GM12878 (cell line): Measurements from ENCODE around the gene GPR78. TPM values are rescaled to one million over a fixed set of nuclear protein-coding genes. Genes with fewer than 3 reads are reported as not detected.

Experiments
- ATAC-seq: fragments of 200-7000 bp; cut with Tn5 transposase; 3 replicates; pipeline ENCODE4 v1.9.1; 2020; ENCODE audit warnings: mild to moderate bottlenecking, moderate library complexity
- BruUV-seq: library from RNA; stranded (reverse); fragments of 400-500 nt; replicated peaks from 2 replicates; lab custom pipeline; 2021; lab: Mats Ljungman, UMichigan
- CTCF ChIA-PET: fragments of 300-600 bp; sonication (Branson Sonifier 250); formaldehyde crosslinking; extraction: SDS; loops from one replicate; lab custom pipeline; 2021; ENCODE audit warnings: inconsistent platforms; lab: Yijun Ruan, JAX
- POLR2A ChIA-PET: fragments of 350-600 bp; formaldehyde crosslinking; extraction: SDS; loops from one replicate; lab custom pipeline; 2021; ENCODE audit warnings: inconsistent platforms; lab: Charles Lee
- RAD21 ChIA-PET: fragments of 300-600 bp; sonication (Branson Sonifier 250); formaldehyde crosslinking; loops from one replicate; lab custom pipeline; 2023; ENCODE audit warnings: antibody characterized with exemption; ENCODE audit not compliant: unreplicated experiment; lab: Charles Lee
- SMC1A ChIA-PET: fragments of 300-600 bp; sonication (Branson Sonifier 250); formaldehyde crosslinking; loops from one replicate; lab custom pipeline; 2023; ENCODE audit not compliant: unreplicated experiment, uncharacterized antibody; lab: Charles Lee
- DNase-seq: peaks from one replicate; pipeline ENCODE4 v3.0.0-alpha.2; 2011; ENCODE audit warnings: low read depth, low spot score
- FAIRE-seq: peaks from 3 replicates; lab custom pipeline; 2011; peaks lifted over from hg19 to GRCh38; lab: Jason Lieb, UNC
- H2AFZ ChIP-seq: 2 replicates; pipeline ENCODE4 v1.6.0; 2011; ENCODE audit warnings: low read depth, low read length, control low read depth; ENCODE audit not compliant: control insufficient read depth
- H3K27ac ChIP-seq: 2 replicates; pipeline ENCODE4 v1.5.1; 2011; ENCODE audit warnings: control low read depth; ENCODE audit not compliant: control insufficient read depth, insufficient read depth
- H3K27me3 ChIP-seq, 2 experiments: replicated peaks in 1 of 2; 2 replicates each; pipeline versions ENCODE4 v1.6.0 to v1.6.1; 2011; ENCODE audit warnings: low read length in 1 of 2; ENCODE audit not compliant: control insufficient read depth in 2 of 2, insufficient read depth in 2 of 2
- H3K36me3 ChIP-seq, 2 experiments: 2 replicates each; pipeline ENCODE4 v1.5.1; 2011; ENCODE audit warnings: low read length in 1 of 2; ENCODE audit not compliant: control insufficient read depth in 2 of 2, insufficient read depth in 2 of 2
- H3K4me1 ChIP-seq: 2 replicates; pipeline ENCODE4 v1.6.1; 2011; ENCODE audit warnings: mild to moderate bottlenecking, low read length, moderate library complexity, mixed read lengths; ENCODE audit not compliant: control insufficient read depth, insufficient read depth
- H3K4me2 ChIP-seq: 2 replicates; pipeline ENCODE4 v1.6.0; 2011; ENCODE audit warnings: control low read depth; ENCODE audit not compliant: control insufficient read depth, insufficient read depth
- H3K4me3 ChIP-seq: fragments of 200-600 bp; sonication (generic); 2 replicates; pipeline ENCODE4 v1.5.1; 2016
- H3K79me2 ChIP-seq: 2 replicates; pipeline ENCODE4 v1.6.0; 2011; ENCODE audit warnings: low read length; ENCODE audit not compliant: control insufficient read depth, insufficient read depth
- H3K9ac ChIP-seq: 2 replicates; pipeline ENCODE4 v1.8.0; 2011; ENCODE audit warnings: low read length, control low read depth, mixed read lengths; ENCODE audit not compliant: control insufficient read depth, insufficient read depth
- H3K9me3 ChIP-seq: replicated peaks from 3 replicates; pipeline ENCODE4 v1.5.1; 2011; ENCODE audit warnings: mild to moderate bottlenecking, low read length; ENCODE audit not compliant: control insufficient read depth, insufficient read depth
- H4K20me1 ChIP-seq: 2 replicates; pipeline ENCODE4 v1.6.0; 2011; ENCODE audit not compliant: control insufficient read depth, insufficient read depth
- CEBPB ChIP-seq, 2 experiments: fragments of 150-350 bp in 1 of 2; IDR thresholded peaks; 2 replicates each; pipeline ENCODE4 v1.6.1; 2012 to 2014; ENCODE audit warnings: low read depth in 2 of 2, low read length in 2 of 2, borderline replicate concordance in 1 of 2, inconsistent platforms in 1 of 2
- MEF2B ChIP-seq: fragments of 450-650 bp; IDR thresholded peaks from 2 replicates; pipeline ENCODE4 v1.6.1; 2018; ENCODE audit warnings: mild to moderate bottlenecking, moderate library complexity; ENCODE audit not compliant: partially characterized antibody, poor library complexity, severe bottlenecking
- MTA3 ChIP-seq: IDR thresholded peaks from 2 replicates; pipeline ENCODE4 v1.6.1; 2012; ENCODE audit warnings: low read length, inconsistent platforms, borderline replicate concordance
- PBX3 ChIP-seq: IDR thresholded peaks from 2 replicates; pipeline ENCODE4 v1.6.1; 2011; ENCODE audit warnings: mild to moderate bottlenecking, low read depth, low read length, moderate library complexity; ENCODE audit not compliant: insufficient replicate concordance
- POLR2A ChIP-seq: IDR thresholded peaks from 2 replicates; pipeline ENCODE4 v1.6.1; 2011; ENCODE audit warnings: low read depth, mild to moderate bottlenecking, low read length
- POLR2AphosphoS5 ChIP-seq: IDR thresholded peaks from 2 replicates; pipeline ENCODE4 v1.6.1; 2011; ENCODE audit warnings: mild to moderate bottlenecking, low read length, inconsistent platforms
- RCOR1 ChIP-seq: conservative IDR thresholded peaks from 2 replicates; pipeline ENCODE4 v1.6.1; 2012; ENCODE audit warnings: low read depth, low read length, improper control_type of control experiment
- RELB ChIP-seq: fragments of 450-650 bp; IDR thresholded peaks from 2 replicates; pipeline ENCODE4 v1.6.1; 2017; ENCODE audit warnings: low read depth, mild to moderate bottlenecking, moderate library complexity
- SMAD1 ChIP-seq: fragments of 450-650 bp; IDR thresholded peaks from 2 replicates; pipeline ENCODE4 v1.6.1; 2018; ENCODE audit warnings: mild to moderate bottlenecking, low read depth; ENCODE audit not compliant: partially characterized antibody
- ZNF592 ChIP-seq: fragments of 450-650 bp; IDR thresholded peaks from 2 replicates; pipeline ENCODE4 v1.6.1; 2017; ENCODE audit warnings: mild to moderate bottlenecking, moderate library complexity
- WGBS: methylation state at CpG from one replicate; pipeline ENCODE4 v1.1.6; 2016; ENCODE audit warnings: low lambda C conversion rate; ENCODE audit not compliant: insufficient replicate concordance, insufficient coverage; ENCODE audit errors: missing lambda C conversion rate; 5-methylcytosine and 5-hydroxymethylcytosine counted together
- in situ Hi-C: fragments of 300-500 bp; cut with MboI; formaldehyde crosslinking; loops from 9 replicates; pipeline ENCODE4 v1.14.3; 2018; ENCODE audit warnings: mixed read lengths
- intact Hi-C: fragments of 100-400 bp; cut with micrococcal nuclease; formaldehyde crosslinking; loops from one replicate; pipeline ENCODE4 v1.14.2; 2022; ENCODE audit not compliant: unreplicated experiment
- polyA plus RNA-seq, 11 experiments: library from polyadenylated mRNA; depleted of rRNA in 4 of 11; unstranded in 6 of 11; stranded (reverse) in 5 of 11; fragments of >200 nt; fragmentation: Nextera tagmentation in 4 of 11; fragmentation: Illumina TruSeq in 1 of 11; extraction: Ambion mirVana in 4 of 11; extraction: Trizol in 1 of 11; gene quantifications; 1 replicate in 1 of 11; 2 replicates in 10 of 11; pipeline versions ENCODE4 v1.2.1 to v1.2.3, GENCODE V29; 2011 to 2016; ENCODE audit warnings: inconsistent platforms in 2 of 11, missing spikeins in 2 of 11, low read depth in 1 of 11
- total RNA-seq, 4 experiments: library from RNA; depleted of rRNA in 3 of 4; stranded (reverse); fragments of >200 nt in 3 of 4; fragmentation: Illumina TruSeq in 1 of 4; extraction: Trizol in 1 of 4; gene quantifications; 2 replicates each; pipeline versions ENCODE4 v1.2.1 to v1.2.3, GENCODE V29; 2013 to 2021

Gene GPR78
- total and polyA plus RNA-seq, 10 of the 15 experiments (the other 5 are each of a cell fraction or from before 2014, with no cell fraction given) = 0.03 TPM; not detected in 9

- Histone ChIP-seq H3K9me3 (no peaks in the 10 kb centered on the region), H3K4me3 (no peak overlapping the region), H3K4me2 (no peak overlapping the region), H3K36me3 (no peaks in the 10 kb centered on the region), H3K79me2 (no peaks in the 10 kb centered on the region), H4K20me1 (no peaks in the 10 kb centered on the region), H3K27ac (no peak overlapping the region), H2AFZ (no peak overlapping the region), H3K4me1 (no peaks in the 10 kb centered on the region), H3K9ac (no peak overlapping the region), H3K27me3 (no peaks in the 10 kb centered on the region; a peak in 2 of 4 replicates)
- TF ChIP-seq POLR2A (no peak), RCOR1 (no peak), PBX3 (no peak), MTA3 (no peak), CEBPB (IDR thresholded peaks at IDR 0.05; ENCODE audit: borderline replicate concordance in 1 of 2, low read depth in 2 of 2, low read length in 2 of 2) (no peak), POLR2AphosphoS5 (no peak), SMAD1 (no peak), ZNF592 (no peak), MEF2B (no peak), RELB (no peak)
- 28% methylated on average over 18 of the region's 19 CpGs for WGBS
- no TSS peak for BruUV-seq
- ChIA-PET CTCF (interaction anchor here (1.4 kb wide), 1 partner anchor 9 kb away, joined by 5 read pairs; no protein-coding TSS in a partner anchor), RAD21 (interaction anchor here (0.6 kb wide), 1 partner anchor 45 kb away, joined by 3 read pairs; no protein-coding TSS in a partner anchor), POLR2A (no interaction called here), SMC1A (no interaction called here)
- intact Hi-C loops (loop anchor here (10.0 kb wide), 1 partner anchor 354 kb away; no protein-coding TSS in a partner anchor), in situ Hi-C loops (loop anchor here (5.0 to 10.0 kb wide), 2 partner anchors 136 to 334 kb away; partner anchors contain the start of gene HTRA3)
- DNase-seq = no peak
- no peak for FAIRE-seq
- ATAC-seq = no peak
These were observed 18.3 kb downstream of the GPR78 start for GRCh38 chr4:8598391-8599090.
